HG03196 (cell line): Measurements from ENCODE around the gene FBXL3.
"Not testable (repeated sequence)": the region's sequence is repeated elsewhere in the genome, so short reads cannot be mapped to it uniquely, and the experiment has no call there.

Experiments
- ATAC-seq: cut with Tn5 transposase; IDR thresholded peaks from one replicate; pipeline ENCODE4 v1.9.1; 2021; ENCODE audit not compliant: unreplicated experiment

The FBXL3 gene

DNA sequence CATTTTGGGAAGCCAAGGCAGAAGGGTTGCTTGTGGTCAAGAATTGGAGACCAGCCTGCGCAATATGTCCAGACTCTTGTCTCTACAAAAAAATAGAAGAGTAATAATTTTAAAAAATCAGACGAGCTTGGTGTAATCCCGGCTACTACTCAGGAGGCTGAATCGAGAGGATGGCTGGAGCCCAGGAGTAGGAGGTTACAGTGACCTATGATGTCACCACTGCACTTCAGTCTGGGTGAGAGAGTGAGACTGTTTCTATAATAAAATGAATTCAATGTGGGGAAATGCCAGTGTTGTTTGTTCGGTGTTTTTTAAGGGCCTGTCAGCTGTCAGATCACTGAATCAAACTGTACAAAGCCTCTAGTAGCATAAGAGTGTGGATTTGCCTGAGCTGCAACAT lies 1.2 kb upstream of the FBXL3 start:
- ATAC-seq = no peak

DNA sequence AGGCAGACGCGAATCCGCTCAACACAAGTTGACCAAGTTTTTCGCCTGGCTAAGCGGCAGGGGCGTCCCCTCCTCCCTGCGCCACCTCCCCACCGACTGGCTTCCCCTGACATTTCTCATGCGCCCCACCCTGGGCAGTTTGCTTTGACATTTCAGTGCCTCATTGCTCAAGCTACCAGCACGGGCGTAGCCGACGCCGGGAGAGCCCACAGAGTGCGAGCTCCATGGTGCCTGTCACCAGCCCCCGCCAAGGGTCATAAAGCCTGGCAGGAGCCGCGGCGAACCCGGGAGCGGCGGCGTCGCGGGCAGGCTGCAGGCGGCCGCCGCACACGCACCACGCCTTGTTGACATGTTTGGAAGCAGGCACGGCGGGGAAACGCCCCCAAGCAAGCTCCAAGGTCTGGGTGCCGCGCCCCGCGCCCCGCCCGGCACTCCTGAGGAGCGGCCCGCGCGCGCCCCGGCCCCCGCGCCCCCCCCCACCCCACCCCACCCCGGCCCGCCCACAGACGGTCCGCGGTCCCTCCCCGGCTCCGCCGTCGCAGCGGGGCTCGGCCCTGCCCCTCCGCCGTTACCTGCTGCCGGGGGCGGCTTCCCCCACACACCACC lies 601 bp downstream of the FBXL3 start:
- ATAC-seq = peak; percentile 50

DNA sequence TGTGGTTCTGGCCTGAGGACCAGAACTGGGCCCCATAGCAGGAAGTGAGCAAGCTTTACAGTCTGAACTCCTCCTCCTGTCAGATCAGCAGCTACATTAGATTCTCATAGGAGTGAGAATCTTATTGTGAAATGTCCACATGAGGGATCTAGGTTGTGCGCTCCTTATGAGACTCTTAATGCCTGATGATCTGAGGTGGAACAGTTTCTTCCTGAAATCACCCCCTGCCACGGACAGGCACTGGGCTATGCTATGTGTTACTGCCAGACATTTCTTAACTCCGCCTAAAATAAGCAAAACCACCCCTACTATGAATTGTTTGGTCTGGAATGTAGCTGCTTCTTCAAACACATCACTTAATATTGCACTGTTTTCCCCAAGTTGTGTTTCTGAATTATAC lies 4.6 kb downstream of the FBXL3 start:
- ATAC-seq = no peak

DNA sequence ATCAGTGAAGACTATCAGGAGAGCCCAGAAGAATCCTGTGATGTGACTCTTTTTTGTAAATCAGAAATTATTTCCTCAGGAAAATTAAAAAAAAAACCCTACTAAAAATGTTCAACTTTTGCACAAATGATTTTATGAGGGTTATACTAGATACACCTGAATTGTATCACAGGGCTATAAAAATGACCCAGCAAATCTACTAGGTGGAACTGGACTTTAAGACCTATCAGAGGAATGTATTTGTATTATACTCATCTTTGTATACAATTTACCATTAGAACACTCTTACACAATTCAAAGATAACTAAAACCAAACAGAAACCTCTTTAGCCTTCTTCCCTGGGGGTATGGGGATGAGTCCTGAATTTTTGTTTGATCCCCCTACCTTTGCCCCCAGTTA lies 7.2 kb downstream of the FBXL3 start:
- ATAC-seq = no peak

DNA sequence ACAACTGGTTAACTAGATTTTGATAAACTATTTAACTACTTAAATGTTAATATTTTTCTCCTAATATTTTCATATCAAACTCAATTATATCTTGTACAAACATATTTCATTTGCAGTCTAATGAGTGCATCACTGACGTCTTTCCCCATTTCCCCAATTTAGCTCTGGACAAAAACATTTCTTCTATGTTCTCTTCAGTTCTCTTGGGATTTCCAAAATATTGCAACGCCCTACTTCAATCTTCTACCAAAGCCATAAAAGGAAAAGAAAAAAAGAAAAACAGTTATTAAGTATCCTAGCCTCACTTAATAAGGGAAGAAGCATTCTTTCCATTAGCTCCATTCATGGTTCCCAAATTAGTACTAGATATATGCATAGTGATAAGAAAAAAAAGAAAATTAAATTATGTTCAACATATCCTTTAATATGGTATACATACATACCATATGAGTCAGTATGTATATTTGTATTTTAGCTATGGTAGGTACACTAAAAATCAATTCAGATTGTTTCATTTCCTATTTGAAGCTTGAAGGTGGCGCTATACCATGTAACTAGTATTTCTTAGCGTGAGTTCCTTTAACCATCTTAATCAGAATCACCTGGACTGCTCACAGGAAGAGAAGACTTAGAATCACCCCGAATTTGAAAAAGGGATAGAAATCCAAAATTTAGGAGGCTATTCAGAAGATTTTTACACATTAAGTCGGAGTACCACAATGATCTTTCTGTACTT lies 9.9 kb downstream of the FBXL3 start:
- no peak for ATAC-seq

DNA sequence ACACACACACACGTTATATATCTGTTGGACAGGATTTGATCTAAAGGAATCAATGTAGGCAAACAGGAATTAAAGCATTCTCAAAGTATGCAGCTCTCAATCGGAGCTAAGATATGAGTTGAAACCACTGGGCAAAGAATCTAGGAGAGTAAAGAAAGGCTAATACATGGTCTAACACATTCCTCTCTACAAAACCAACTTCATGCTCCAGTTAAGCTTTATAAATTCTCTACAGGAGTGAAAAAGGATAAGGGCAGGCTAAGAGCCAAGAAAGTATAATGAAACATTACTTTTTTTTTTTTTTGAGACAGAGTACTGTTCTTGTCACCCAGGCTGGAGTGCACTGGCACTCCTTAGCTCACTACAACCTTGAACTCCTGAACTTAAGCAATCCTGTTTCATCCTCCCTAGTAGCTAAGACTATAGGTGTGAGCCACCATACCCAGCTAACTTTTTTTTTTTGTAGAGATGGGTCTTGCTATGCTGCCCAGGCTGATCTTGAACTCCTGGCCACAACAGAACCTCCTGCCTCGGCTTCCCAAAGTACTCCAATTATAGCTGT lies 10.6 kb downstream of the FBXL3 start:
- ATAC-seq = no peak

DNA sequence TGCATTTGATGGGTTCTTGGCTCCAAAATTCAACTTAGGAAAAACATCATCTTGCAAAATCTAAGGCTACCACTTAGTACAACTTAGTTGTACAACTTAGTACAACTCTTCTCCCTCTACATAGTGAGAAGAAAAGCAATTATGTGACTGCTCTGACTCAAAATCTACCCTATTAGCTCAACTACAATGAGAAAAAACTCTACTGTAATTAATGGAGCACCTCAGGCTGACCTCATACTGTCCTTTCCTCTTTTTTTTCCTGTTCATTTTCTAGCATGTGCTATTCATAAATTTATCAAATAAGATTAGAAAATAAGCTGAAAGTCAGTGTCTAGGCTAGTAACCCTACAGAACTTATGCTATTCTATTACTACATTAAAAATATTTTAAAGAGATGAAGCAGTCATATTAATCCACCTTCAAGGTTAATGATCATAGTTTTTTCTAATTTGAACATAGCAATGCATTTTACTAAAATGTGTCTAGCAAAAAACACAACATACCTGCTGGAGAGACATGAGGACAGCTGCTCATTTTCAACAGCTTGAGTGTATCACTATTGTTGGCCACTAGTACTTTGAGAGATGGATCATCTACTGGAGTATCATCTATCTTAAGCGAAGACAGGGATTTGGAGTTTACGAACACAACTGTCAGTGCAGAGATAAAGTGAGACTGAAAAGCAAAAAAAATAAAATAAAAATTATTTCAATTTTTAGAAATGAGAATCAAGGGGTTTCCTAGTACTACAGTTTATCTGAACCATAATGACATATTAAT lies 11.9 kb downstream of the FBXL3 start:
- ATAC-seq = no peak

DNA sequence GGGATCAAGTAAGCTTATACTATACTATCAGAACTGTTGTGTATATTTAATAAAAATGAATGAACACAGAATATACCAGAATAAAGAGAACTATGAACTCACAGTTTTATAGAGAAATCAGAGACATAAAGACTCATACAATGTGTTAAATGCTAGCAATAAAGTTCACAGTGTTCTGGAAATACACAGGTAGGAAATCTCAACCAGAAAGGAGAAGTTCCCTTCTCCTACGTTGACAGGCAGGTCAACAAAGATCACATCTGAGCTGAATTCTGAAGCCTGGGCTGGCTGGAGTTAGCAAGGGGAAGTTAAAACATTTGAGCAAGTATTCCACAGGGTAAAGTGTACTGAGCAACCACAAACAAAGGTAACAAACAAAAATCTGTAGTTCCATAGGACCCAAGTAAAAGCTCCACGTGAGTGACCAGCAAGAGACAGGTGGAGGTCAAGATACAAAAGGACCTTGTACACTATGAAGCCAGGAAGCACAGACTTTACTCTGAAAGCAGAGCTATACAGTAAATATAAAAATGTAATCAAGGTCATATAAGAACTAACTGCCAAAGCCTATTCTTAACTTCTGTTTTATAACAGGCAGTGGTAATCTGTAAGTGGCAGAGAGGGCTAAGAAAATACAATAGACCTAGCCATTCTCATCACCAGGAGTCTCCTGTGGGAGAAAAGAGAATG lies 13.0 kb downstream of the FBXL3 start:
- ATAC-seq = no peak

DNA sequence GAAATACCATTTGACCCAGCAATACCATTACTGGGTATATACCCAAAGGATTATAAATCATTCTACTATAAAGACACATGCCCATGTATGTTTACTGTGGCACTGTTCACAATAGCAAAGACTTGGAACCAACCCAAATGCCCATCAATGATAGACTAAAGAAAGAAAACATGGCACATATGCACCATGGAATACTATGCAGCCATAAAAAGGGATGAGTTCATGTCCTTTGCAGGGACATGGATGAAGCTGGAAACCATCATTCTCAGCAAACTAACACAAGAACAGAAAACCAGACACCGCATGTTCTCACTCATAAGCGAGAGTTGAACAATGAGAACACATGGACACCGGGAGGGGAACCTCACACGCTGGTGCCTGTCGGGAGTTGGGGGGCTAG lies 17.2 kb downstream of the FBXL3 start:
- not testable (repeated sequence) for ATAC-seq

DNA sequence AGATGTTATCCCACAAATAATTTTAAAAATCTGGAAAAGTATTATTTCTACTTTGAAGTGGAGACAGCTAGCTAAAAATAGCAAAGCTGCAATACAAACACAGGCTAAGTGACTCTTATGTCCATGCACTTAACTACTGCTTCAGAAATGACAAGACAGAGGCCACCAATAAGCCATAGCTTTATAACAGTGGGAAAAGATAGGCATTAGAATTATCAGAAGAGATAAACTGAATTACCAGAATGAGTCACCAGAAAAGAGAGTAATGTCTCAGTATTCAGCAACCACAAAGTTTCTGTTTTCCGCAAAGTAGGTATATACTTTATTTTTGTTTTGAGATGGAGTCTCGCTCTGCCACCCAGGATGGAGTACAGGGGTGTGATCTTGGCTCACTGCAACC lies 17.9 kb downstream of the FBXL3 start:
- ATAC-seq = no peak

DNA sequence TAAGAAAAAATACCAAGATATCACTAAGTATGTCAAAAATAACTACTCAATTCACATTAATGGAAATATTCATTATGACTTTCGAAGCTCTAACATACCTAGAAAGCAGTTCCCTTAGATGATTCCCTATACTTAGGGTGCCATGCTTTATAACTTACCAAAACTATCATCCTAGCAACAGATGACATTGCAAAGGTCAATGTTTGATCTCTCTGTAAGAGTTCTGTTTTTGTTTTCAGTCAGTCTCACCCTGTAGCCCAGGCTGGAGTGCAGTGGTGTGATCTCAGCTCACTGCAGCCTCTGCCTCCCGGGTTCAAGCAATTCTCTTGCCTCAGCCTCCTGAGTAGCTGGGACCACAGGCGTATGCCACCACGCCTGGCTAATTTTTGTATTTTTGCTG lies 18.6 kb downstream of the FBXL3 start:
- ATAC-seq = not testable (repeated sequence)

DNA sequence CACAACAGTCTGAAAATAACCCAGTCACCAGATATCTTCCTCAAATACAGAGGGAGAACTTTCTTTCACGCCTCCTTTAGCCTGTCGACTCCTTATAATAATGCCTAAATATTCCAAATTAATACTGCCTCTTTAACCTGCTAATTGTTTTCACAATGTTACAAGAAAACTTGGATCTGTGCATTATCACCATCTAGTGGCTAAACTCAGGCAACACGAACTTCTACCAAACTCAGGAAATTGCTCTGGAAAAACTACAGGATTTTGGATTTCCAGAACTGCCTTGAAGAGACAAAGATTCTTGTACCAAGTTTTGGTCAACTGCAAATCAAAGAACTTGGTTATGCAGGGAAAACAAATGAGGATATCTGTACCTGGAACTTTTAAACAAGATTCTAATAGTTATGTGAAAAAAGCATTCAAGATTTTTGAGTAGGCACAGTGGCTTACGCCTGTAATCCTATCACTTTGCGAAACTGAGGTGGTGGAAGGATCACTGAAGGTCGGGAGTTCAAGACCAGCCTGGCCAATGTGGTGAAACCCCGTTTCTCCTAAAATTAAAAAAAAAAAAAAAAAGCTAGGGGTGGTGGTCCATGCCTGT lies 24.3 kb downstream of the FBXL3 start:
- no peak for ATAC-seq

DNA sequence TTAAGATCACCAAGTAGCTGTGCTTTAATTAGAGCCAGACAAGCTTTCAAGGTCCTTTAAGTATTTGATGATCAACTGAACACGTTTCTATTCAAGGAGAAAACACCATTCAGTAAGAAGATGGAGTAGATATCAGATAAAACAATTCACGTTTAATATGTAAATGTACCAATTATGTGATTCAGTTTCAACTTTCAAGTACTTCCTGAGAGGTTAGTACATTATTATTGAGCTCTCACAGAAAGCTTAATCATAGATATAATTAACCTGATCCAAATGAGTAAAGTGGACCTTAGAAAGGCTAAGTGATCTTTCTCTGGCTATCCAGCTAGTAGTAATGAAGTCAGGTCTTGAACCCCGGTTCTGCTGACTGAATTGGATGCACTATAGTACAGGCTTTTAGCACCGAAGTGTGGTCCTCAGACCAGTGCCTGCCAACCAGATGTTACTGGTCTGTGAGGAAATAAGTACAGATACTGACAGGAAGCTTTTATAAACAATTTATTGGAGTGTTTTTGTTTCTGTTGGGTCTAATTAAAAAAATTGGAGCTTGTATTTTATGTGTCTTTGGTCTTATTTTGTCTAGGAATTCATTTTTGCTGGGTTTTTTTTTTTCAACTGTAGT lies 24.9 kb downstream of the FBXL3 start:
- ATAC-seq = no peak

DNA sequence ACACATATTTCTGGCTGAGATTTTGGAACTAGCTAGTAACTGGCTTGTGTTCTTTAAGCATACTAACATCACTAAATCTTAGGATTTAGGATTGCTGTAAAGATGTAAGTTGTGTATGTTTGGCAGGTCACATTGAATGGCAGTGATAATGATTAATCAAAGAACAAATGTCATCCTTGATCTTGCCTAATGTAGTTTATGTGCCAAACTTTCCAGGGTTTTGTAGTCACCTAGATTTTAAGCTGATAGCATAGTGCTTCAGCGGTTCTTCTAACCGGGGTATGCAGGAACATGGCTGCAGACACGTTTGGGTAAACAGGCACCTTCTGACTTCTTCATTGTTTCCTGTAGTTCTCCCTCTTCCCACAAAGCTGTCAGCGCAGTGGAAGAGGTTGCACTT lies 25.4 kb downstream of the FBXL3 start:
- no peak for ATAC-seq

DNA sequence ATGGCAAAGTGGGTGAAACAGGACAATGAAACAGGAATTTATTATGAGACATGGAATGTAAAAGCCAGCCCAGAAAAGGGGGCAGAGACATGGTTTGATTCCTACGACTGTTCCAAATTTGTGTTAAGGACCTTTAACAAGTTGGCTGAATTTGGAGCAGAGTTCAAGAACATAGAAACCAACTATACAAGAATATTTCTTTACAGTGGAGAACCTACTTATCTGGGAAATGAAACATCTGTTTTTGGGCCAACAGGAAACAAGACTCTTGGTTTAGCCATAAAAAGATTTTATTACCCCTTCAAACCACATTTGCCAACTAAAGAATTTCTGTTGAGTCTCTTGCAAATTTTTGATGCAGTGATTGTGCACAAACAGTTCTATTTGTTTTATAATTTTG lies 26.5 kb downstream of the FBXL3 start:
- ATAC-seq = no peak

DNA sequence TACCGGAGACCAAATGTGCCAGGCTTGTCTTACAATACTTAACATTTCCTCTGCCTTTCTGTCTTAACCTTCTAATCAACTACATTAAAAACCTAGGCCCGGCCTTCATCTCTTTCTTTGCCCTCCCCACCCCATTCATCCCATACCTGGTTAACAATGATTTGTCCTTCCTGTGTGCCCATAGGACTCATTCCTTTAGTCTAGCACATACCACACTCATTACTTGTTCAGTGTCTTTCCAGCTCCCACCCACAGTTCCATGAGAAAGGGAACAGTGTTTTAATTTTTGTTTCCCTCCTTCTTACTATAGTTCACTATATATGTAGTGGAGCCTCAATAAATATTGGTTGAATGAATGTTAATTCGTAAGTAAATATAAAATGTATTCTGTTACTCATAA lies 32.7 kb downstream of the FBXL3 start:
- ATAC-seq = no peak

DNA sequence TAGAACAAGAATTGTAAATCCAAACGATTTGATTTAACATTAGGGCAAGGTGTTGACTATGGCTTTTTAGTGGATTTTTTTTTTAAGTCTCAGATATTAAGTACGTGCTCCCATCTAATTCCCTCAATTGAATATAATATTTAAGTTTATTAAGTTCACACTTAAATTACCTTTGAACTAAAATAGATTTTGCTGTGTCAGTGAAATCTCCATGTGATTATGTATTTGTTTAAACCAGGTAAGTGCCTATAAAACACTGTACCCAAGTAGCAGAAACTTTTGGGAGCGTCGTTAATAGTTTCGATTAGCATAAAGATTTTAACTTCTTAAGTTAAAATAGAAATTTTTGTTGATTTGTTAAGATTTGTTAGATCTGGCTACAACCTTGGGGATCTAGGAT lies 33.5 kb downstream of the FBXL3 start:
- no peak for ATAC-seq

DNA sequence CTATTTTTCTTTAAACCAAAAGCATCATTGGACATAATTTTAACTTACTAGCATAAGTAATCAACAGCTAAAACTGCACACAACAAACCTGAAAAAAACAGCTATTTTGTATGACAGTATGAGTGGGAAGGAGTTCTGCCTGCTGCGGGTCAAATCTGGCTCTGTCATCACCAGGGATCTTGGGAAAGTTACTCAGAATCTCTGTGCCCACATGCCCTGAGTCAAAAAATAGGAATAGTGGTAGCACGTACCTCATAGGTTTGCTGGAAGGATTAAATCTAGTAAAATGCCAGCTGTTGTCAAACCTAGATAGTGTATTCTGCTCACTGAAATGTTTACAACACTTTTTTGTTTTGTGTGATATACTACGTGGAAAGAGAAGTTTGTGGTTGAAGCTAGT lies 33.9 kb downstream of the FBXL3 start:
- no peak for ATAC-seq

DNA sequence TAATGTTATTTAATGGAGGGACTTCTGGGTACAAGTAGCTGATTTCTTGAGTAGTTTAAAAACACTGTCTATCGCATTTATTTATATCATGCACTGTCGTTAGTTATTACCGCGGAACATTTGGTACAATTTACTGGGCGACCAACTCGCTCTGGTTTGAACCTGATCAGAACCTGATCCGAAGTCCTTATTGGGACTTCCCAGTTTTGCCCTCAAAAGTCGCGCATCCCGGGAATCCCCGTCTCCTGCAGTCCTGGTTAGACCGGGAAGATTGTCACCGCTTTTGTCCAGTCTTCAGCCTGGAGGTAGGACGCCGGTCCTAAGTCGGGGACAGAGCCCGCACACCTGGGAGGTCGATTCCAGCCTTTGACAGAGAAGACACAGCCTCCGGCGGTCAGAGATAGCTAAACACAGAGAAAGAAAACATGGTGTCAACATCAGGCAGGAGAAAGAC lies 34.4 kb downstream of the FBXL3 start:
- ATAC-seq = no peak

DNA sequence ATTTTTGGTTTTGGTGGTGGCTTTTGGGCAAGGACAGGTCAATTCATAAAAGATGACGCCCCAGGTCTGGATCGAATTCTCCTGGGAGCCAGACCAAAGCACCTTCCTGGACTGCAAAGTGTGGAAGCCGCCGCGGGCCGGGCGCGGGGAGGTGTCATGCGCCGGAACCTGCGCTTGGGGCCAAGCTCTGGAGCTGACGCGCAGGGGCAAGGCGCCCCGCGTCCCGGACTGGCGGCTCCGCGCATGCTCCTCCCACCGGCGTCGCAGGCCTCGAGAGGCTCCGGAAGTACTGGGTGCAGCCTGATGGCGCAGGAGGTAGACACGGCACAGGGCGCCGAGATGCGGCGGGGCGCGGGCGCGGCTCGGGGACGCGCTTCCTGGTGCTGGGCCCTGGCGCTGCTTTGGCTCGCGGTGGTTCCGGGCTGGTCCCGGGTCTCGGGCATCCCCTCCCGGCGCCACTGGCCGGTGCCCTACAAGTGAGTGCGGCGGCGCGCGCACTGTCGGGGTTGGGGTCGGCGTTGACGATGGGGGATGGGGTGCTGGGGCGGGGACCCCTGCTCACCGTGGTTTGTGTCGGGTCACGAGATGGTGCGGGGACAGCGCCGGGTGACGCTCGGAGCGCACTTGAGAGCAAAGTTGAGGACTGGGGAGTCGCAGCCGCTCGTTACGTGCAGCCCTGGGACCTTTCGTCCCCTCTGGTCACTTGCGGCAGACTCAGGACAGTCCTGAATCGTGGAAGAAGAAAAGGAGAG lies 35.0 kb downstream of the FBXL3 start, which contains the start of gene CLN5:
CLN5 (plus strand) TSS at position 286 of the 752 bp plus-strand sequence; CDS start at position 304, 18 bp downstream.
- ATAC-seq = peak; percentile 97
